Breast epithelium (tissue), 4 donors: ENCODE measurements around the gene IQCE. TPM values are rescaled to one million over a fixed set of nuclear protein-coding genes. Genes with fewer than 3 reads are reported as not detected.

Experiments
- DNase-seq, 2 donors: peaks; one replicate each; pipeline ENCODE4 v3.0.0-alpha.2; 2019; ENCODE audit warnings: low spot score in 2 of 2
- H3K27ac ChIP-seq, 2 donors: fragments of 200-600 bp; sonication (generic) in 1 of 2; one replicate each; pipeline ENCODE4 v1.5.1; 2016 to 2019; ENCODE audit warnings: mild to moderate bottlenecking in 1 of 2
- H3K27me3 ChIP-seq, 2 donors: fragments of 200-600 bp; sonication (generic) in 1 of 2; one replicate each; pipeline versions ENCODE4 v1.5.1 to v1.6.0; 2017 to 2019; ENCODE audit warnings: control low read depth in 1 of 2, mild to moderate bottlenecking in 1 of 2
- H3K36me3 ChIP-seq: fragments of 200-600 bp; one replicate; pipeline ENCODE4 v1.5.1; 2019
- H3K4me1 ChIP-seq, 2 donors: fragments of 200-600 bp; sonication (generic); one replicate each; pipeline ENCODE4 v1.5.1; 2016 to 2019; ENCODE audit warnings: control low read depth in 1 of 2
- H3K4me3 ChIP-seq, 3 donors: fragments of 200-600 bp; sonication (generic); 1 replicate in 2 of 3; 2 replicates in 1 of 3; pipeline ENCODE4 v1.5.1; 2016 to 2019; ENCODE audit warnings: mild to moderate bottlenecking in 3 of 3, moderate library complexity in 2 of 3
- H3K9me3 ChIP-seq, 2 donors: fragments of 200-600 bp; sonication (generic) in 1 of 2; one replicate each; pipeline ENCODE4 v1.5.1; 2016 to 2019; ENCODE audit warnings: control low read depth in 1 of 2
- CTCF ChIP-seq, 3 donors: fragments of 450-650 bp; IDR thresholded peaks; one replicate each; pipeline ENCODE4 v1.5.1; 2016 to 2017; ENCODE audit warnings: antibody characterized with exemption in 3 of 3, mild to moderate bottlenecking in 3 of 3, moderate library complexity in 3 of 3
- POLR2A ChIP-seq: fragments of 450-650 bp; IDR thresholded peaks from one replicate; pipeline ENCODE4 v1.6.1; 2016; ENCODE audit warnings: antibody characterized with exemption, mild to moderate bottlenecking, moderate library complexity
- POLR2AphosphoS5 ChIP-seq, 3 donors: sonication (generic); formaldehyde crosslinking; IDR thresholded peaks; one replicate each; pipeline ENCODE4 v1.6.1; 2017; ENCODE audit warnings: antibody characterized with exemption in 3 of 3
- intact Hi-C: fragments of 100-400 bp; cut with DNase I; formaldehyde crosslinking; loops from one replicate; pipeline ENCODE4 v1.15.1; 2023; ENCODE audit warnings: low total_unique reads
- total RNA-seq, 3 donors: library from RNA; depleted of rRNA; stranded (reverse); fragments of >200 nt; gene quantifications; one replicate each; pipeline ENCODE4 v1.1.0, GENCODE V29; 2016

IQCE gene
- total RNA-seq, 3 donors from 2014 or later: 13.4 to 22.7 (median 13.8) TPM

GRCh38 chr7:2573761-2574160 lies 15.0 kb downstream of the IQCE start:
- no peaks in the 10 kb centered on the region for H3K9me3 ChIP-seq
- DNase-seq: no peak
- no peaks in the 10 kb centered on the region for H3K36me3 ChIP-seq
- H3K4me3 ChIP-seq: no peak overlapping the region
- no peaks in the 10 kb centered on the region for H3K4me1 ChIP-seq
- no peaks in the 10 kb centered on the region for H3K27me3 ChIP-seq
- TF ChIP-seq POLR2AphosphoS5 (IDR thresholded peaks at IDR 0.05): no peak
- no peak for TF ChIP-seq POLR2A
- no peak for TF ChIP-seq CTCF (IDR thresholded peaks at IDR 0.05)
- intact Hi-C loops: no loop called here
- no peak overlapping the region for H3K27ac ChIP-seq

- intact Hi-C loops: no loop called here
- DNase-seq: no peak
Observed at GRCh38 chr7:2575046-2575732, 16.4 kb downstream of the IQCE start.

GRCh38 chr7:2575733-2576340 lies 17.1 kb downstream of the IQCE start:
- no peaks in the 10 kb centered on the region for H3K36me3 ChIP-seq
- intact Hi-C loops: no loop called here
- no peak overlapping the region for H3K4me3 ChIP-seq
- H3K27me3 ChIP-seq: no peaks in the 10 kb centered on the region
- H3K4me1 ChIP-seq: no peaks in the 10 kb centered on the region
- TF ChIP-seq POLR2AphosphoS5 (IDR thresholded peaks at IDR 0.05) (no peak), CTCF (IDR thresholded peaks at IDR 0.05) (no peak), POLR2A (no peak)
- no peak overlapping the region for H3K27ac ChIP-seq
- H3K9me3 ChIP-seq: no peaks in the 10 kb centered on the region
- no peak for DNase-seq

More at GRCh38 chr7:2575046-2575732, 16.4 kb downstream of the IQCE start:
- Histone ChIP-seq H3K4me3 (no peak overlapping the region), H3K4me1 (no peaks in the 10 kb centered on the region), H3K9me3 (no peaks in the 10 kb centered on the region), H3K36me3 (no peaks in the 10 kb centered on the region), H3K27me3 (no peaks in the 10 kb centered on the region), H3K27ac (no peak overlapping the region)
- TF ChIP-seq CTCF (IDR thresholded peaks at IDR 0.05) (no peak), POLR2AphosphoS5 (IDR thresholded peaks at IDR 0.05) (no peak), POLR2A (no peak)

- intact Hi-C loops: no loop called here
Observed at GRCh38 chr7:2576742-2577491, 18.1 kb downstream of the IQCE start.

More at GRCh38 chr7:2576742-2577491, 18.1 kb downstream of the IQCE start:
- Histone ChIP-seq H3K27ac (no peak overlapping the region), H3K4me1 (no peaks in the 10 kb centered on the region), H3K27me3 (no peaks in the 10 kb centered on the region), H3K36me3 (no peaks in the 10 kb centered on the region), H3K9me3 (no peaks in the 10 kb centered on the region), H3K4me3 (no peak overlapping the region)
- no peak for TF ChIP-seq POLR2AphosphoS5 (IDR thresholded peaks at IDR 0.05)
- no peak for TF ChIP-seq CTCF (IDR thresholded peaks at IDR 0.05)
- no peak for TF ChIP-seq POLR2A
- no peak for DNase-seq
